Mucosa of rectum (tissue), 2 donors: ENCODE data around the gene OR5W2.
"Not testable (repeated sequence)": the region's sequence is repeated elsewhere in the genome, so short reads cannot be mapped to it uniquely, and the experiment has no call there.

Experiments used
- H3K27ac ChIP-seq, 2 donors: one replicate each; pipeline ENCODE4 v1.7.0; 2013; ENCODE audit warnings: inconsistent platforms in 2 of 2, low read depth in 2 of 2, low read length in 2 of 2
- H3K27me3 ChIP-seq, 2 donors: one replicate each; pipeline ENCODE4 v1.7.0; 2013; ENCODE audit warnings: low read length in 2 of 2; ENCODE audit not compliant: control insufficient read depth in 2 of 2, insufficient read depth in 2 of 2
- H3K36me3 ChIP-seq, 2 donors: one replicate each; pipeline ENCODE4 v1.7.0; 2013; ENCODE audit warnings: low read length in 2 of 2; ENCODE audit not compliant: control insufficient read depth in 2 of 2, insufficient read depth in 2 of 2
- H3K4me1 ChIP-seq, 2 donors: one replicate each; pipeline ENCODE4 v1.7.0; 2013; ENCODE audit warnings: low read length in 2 of 2, mild to moderate bottlenecking in 1 of 2; ENCODE audit not compliant: control insufficient read depth in 2 of 2, insufficient read depth in 2 of 2
- H3K4me3 ChIP-seq, 2 donors: one replicate each; pipeline ENCODE4 v1.7.0; 2013; ENCODE audit warnings: low read length in 2 of 2
- H3K9ac ChIP-seq, 2 donors: one replicate each; pipeline ENCODE4 v1.7.0; 2013; ENCODE audit warnings: low read length in 2 of 2, low read depth in 1 of 2, mild to moderate bottlenecking in 1 of 2
- H3K9me3 ChIP-seq, 2 donors: one replicate each; pipeline ENCODE4 v1.7.0; 2013; ENCODE audit warnings: low read length in 2 of 2; ENCODE audit not compliant: control insufficient read depth in 2 of 2
- donor health status: healthy.
- donor health status: Normal muscosa, but diverticular disease.

Gene OR5W2

DNA sequence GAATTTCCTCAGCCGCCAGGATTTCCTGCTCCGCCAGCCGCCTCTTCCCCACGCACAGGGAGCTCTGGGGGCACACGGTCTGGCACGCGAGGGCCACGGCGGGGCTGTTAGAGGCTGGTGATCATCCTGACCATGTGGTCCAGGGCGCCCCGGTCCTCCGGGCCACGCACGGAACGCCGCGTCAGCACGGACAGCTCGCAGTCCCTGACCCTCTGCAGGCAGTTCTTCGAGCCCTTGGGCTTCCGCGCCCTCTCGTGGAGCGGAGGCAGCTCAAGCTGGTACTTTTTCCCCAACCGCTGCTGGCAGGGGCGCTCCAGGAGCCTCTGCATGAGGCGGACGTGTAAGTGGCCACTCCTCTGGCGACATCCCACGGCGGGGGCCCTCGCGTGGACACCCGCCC, 41.2 kb downstream of the OR5W2 start:
- not testable (repeated sequence) for H3K4me3 ChIP-seq, H3K9ac ChIP-seq, H3K4me1 ChIP-seq, H3K27ac ChIP-seq, H3K9me3 ChIP-seq, H3K36me3 ChIP-seq, H3K27me3 ChIP-seq

DNA sequence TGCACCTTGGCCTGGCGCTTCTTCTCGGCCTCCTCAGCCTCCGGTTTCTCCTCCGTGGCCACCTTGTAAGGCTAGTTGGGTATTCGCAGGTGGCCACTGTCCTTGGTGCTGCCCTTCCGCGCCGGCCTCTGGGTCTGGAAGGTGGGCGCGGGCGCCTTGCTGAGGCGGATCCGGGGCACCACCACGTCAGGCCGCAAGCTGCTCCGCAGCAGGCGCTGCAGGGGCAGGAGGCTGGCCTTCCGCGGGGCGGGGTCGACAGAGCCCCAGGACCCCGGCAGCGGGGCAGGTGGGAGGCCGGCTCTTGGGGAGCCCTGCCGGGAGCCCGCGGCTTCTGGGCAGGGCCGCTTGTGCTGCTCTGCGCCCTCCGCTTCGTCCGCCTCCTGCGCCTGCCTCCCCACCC, 41.7 kb downstream of the OR5W2 start:
- not testable (repeated sequence) for H3K36me3 ChIP-seq, H3K9me3 ChIP-seq, H3K9ac ChIP-seq, H3K27me3 ChIP-seq, H3K4me1 ChIP-seq, H3K4me3 ChIP-seq, H3K27ac ChIP-seq

DNA sequence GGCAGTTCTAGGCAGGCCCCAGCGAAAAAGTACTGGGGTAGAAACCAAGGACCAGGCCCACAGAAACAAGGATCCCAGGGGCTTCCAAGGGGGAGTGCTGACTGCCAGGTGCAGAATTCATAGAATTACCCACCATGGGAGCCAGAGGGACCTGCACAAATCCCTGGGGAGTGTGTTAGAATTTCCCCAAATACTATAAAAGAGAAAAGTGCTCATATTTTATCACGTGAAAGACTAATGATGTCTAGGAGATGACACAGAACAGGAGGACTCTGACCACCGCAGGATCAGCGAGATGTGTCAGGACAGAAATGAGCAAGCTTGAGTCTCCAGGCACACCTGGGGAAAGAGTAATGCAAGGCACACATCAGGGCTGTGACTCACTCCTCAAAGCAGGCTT, 47.0 kb downstream of the OR5W2 start:
- not testable (repeated sequence) for H3K9me3 ChIP-seq, H3K27me3 ChIP-seq, H3K4me1 ChIP-seq, H3K27ac ChIP-seq, H3K36me3 ChIP-seq, H3K4me3 ChIP-seq, H3K9ac ChIP-seq
